Stomach (tissue), 4 donors: Measurements from ENCODE around the gene CEP85L.

Experiments used
- CTCF ChIP-seq, 7 experiments: fragments of 450-650 bp in 4 of 7; fragments of 200-600 bp in 3 of 7; sonication (generic) in 3 of 7; IDR thresholded peaks; one replicate each; pipeline ENCODE4 v1.5.1; 2016 to 2019; ENCODE audit warnings: antibody characterized with exemption in 7 of 7, control low read depth in 2 of 7, mild to moderate bottlenecking in 1 of 7
- POLR2A ChIP-seq, 4 donors: fragments of 450-650 bp; IDR thresholded peaks; one replicate each; pipeline ENCODE4 v1.6.1; 2016; ENCODE audit warnings: antibody characterized with exemption in 4 of 4, control low read depth in 2 of 4, mild to moderate bottlenecking in 1 of 4, moderate library complexity in 1 of 4
- POLR2AphosphoS5 ChIP-seq, 3 donors: sonication (generic); formaldehyde crosslinking; IDR thresholded peaks; one replicate each; pipeline ENCODE4 v1.6.1; 2016; ENCODE audit warnings: antibody characterized with exemption in 3 of 3

- no peak for TF ChIP-seq CTCF (IDR thresholded peaks at IDR 0.05)
- TF ChIP-seq POLR2A (IDR thresholded peaks at IDR 0.05), result no peak
- TF ChIP-seq POLR2AphosphoS5 (IDR thresholded peaks at IDR 0.05), result no peak
Measured at GRCh38 chr6:118630067-118630466, 21.3 kb downstream of the CEP85L start.
